ENCODE data around the gene ZBTB44.
"Not testable (repeated sequence)": the region's sequence is repeated elsewhere in the genome, so short reads cannot be mapped to it uniquely, and the experiment has no call there.

The ZBTB44 gene

GRCh38 chr11:130314750-130315285, at the start of gene ZBTB44:
Gene ZBTB44, minus strand, starts transcription at chr11:130314917. Its CDS starts 53,044 bp downstream, at chr11:130261873.
- DNase-seq, result peak; percentile 88 to 90

- DNase-seq, result no peak
These were observed 44.7 kb upstream of the ZBTB44 start for GRCh38 chr11:130359419-130359818.

DNA sequence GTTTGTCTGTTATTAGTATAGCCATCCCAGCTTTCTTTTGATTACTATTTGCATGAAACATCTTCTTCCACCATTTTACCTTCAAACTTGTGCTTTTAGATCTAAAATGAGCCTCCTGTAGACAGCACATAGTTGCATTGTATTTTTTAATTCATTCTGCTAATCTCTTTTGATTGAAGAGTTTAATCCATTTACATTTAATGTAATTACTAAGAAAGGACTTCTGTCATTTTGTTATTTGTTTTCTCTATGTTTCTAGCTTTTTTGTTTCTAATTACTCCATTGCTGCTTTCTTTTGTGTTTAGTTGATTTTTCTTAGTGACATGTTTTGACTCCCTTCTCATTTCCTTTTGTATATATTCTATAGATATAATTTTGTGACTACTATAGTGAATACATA, 43.7 kb upstream of the ZBTB44 start:
- DNase-seq, result no peak

- DNase-seq, result no peak
These were observed 32.5 kb upstream of the ZBTB44 start for GRCh38 chr11:130347261-130347660.

DNA sequence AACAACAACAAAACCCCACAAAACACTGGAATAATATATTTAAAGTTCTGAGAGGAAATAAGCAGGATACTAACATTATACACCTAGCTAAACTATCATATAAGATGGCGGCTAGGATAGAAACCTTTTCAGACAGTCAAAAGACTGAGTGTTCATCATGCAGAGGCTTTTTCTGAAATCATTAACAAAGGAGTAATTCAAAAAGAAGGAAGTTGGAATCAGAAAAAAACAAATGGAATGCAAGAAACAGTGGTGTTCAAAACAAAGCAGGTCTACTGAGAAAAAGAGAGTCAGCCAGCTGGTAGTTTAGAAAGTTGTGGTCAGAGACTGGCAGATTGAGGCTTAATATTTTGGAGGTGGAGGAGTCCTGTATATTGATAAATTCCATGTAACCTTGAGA, 30.1 kb upstream of the ZBTB44 start:
- DNase-seq, result no peak

DNA sequence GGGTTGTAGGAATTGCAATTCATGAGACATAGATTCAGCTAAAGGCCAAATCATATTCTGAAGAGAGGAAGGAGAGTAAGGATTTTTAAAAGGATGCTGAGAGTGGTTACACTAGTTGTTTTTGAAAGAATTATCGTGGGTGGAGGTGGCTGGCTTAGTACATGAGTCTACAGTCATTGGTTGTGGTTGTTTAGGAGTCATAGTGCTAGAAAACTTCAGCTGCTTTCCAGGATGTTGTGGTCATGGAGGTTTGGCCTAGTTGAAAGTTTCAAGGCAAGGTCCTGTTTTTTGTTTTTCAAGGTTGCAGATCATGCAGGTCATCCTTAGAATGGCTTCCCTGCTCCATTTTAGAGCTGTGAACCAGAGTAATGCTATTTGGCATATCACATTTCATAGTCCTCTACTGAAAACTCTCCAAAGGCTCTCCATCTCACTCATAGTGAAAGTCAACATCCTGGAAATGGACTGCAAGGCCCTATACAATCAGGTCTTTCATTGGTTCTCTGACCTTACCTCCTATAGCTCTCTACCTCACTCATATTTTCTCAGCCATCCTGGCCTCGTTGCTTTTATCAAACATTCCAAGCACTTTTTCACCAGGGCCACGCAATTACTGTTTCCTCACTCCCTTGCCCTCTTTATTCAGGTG, 26.1 kb upstream of the ZBTB44 start:
- no peak for DNase-seq

DNA sequence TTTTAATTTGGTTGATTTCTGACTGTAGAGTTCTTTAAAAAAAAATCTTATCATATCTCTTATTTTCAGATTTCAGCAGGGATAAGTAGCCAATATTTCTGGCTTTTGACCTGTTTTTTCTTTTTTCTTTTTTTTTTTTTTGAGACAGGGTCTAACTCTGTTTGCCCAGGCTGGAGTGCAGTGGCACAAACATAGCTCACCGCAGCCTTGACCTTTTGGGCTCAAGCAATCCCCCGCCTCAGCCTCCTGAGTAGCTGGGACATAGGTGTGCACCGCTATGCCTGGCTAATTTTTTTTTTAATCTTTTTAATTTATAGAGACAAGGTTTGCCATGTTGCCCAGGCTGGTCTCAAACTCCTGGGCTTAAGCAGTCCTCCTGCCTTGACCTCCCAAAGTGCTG, 23.9 kb upstream of the ZBTB44 start:
- no peak for DNase-seq

DNA sequence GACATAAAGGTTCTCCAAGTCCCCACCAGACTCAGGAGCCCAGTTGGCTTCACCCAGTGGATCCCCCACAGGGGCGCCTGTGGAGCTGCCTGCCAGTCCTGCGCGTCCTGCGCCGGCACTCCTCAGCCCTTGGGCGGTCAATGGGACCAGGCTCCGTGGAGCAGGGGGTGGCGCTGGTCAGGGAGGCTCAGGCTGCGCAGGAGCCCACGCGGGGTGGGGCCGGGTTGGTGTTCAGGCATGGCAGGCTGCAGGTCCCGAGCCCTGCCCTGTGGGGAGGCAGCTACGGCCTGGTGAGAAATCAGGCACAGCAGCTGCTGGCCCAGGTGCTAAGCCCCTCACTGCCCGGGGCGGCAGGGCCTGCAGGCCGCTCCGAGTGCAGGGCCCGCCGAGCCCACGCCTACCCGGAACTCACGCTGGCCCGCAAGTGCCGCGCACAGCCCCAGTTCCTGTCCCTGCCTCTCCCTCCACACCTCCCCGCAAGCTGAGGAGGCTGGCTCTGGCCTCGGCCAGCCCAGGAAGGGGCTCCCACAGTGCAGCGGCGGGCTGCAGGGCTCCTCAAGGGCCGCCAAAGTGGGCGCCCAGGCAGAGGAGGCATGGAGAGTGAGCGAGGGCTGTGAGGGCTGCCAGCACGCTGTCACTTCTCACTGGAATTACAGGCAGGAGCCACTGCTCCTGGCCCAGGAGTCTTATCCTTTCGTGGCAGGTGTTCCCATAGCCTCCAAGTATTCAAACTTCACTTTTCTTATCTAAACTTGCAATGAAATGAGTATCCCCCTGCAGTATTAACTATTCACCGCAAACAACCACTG, 22.8 kb upstream of the ZBTB44 start:
- DNase-seq, result no peak

DNA sequence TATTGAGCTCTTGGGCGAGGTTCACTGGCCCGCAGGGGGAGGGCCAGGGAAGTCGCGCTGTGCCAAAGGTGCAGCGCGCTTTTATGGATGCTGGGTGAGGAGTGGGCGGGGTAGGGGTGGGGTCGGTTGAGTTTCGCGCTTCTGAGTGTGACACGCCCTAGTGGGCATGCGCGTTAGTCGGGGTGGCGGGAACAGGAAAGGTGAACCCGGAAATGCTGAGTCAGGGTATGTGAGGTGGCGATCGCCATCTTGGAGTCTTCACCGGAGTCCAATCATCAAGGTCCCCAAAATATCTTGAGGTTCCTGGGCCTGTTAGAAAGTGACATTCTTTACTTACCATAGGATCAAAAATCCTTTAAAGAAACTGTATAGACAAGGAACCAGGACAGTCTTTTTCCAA, 16.7 kb upstream of the ZBTB44 start:
- not testable (repeated sequence) for DNase-seq

- DNase-seq, result no peak
These were observed 15.5 kb upstream of the ZBTB44 start for GRCh38 chr11:130330101-130330684.

- no peak for DNase-seq
These were observed 13.7 kb upstream of the ZBTB44 start for GRCh38 chr11:130328420-130328819.

- no peak for DNase-seq
These were observed 13.0 kb upstream of the ZBTB44 start for GRCh38 chr11:130327716-130328115.

GRCh38 chr11:130325691-130326090, 11.0 kb upstream of the ZBTB44 start:
- no peak for DNase-seq

DNA sequence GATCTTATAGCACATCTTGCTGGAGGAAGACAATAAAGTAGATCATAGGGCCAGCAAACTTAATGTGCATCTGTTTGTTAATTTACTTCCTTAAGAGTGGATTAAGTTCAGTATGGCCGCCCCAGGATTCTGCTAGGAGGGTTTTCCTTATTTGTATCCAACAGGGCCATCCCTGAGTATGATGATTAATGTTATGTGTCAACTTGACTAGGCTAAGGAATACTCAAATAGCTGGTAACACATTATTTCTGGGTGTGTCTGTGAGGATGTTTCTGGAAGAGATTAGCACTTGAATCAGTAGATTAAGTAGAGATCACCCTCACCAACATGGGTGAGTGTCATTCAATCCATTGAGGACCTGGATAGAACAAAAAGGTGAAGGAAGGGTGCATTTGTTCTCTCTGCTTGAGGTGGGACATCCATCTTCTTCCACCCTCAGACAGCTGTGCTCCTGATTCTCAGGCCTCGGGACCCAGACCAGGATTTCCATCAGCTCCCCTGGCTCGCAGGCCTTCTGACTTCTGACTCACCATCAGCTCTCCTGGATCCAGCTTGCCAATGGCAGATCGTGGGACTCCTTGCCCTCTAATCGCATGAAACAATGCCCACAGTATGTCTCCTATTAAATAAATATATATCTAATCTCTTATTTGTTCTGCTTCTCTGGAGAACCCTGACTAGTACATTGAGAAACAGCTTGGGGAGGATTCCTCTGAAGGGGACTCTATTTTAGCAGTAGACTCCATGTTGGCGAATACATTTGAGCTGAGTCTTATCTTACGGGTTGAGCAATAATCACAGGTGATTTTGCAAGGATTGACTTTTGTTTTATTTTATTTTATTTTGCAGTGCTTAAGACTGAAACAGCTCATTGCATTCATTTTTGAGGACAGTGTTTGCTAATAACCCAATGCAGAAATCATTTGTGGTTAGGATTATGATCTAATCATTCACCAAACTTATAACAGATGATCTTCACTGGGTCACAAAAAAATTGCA, 9.0 kb upstream of the ZBTB44 start:
- no peak for DNase-seq

DNA sequence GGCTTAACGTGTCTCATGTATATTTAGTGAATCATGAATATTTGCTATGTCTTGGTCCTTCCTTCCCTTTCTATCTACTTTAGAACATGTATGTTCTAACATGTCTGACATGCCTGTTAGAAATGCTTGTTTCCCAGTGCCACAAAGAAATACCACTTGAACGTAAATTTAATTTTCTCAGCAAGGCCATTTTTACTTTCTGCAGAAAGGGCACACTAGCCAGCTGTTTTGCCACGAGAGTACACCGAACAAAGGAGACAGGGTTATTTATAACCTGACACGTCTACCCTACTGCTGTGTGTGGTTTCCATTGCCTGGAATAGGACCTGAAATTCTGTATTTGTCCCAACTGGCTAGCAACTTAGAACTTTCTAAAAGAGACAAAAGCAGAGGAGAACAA, 7.4 kb upstream of the ZBTB44 start:
- DNase-seq, result no peak

DNA sequence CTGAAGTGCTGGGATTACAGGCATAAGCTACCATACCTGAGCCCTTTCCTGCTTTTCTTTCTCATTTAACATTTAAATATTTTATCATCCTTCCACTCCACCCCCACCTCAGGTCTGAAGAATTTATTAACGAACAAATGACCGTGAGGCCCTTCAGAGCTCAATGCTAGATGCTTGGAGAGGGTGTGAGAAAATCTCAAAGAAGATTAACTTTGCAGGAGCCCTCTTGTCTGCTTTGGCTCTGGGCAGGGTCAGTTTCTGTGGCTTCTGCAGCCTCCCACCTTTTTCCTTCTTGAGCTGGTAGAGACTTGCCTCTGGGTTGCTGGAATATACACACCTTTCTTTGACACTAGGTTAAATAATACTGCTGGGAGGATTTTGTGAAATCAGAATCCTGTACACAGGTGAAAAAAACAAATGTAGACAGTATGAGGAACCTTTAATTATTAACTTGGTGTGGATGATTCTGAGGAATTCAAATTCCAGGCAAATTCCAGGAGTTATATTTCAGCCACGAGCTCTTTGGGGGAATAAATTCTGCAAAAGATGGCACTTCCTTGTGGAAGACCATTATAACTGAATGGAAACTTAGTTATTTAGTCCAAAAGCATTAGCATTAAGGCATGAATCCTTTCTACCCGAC, 3.4 kb upstream of the ZBTB44 start:
- no peak for DNase-seq

DNA sequence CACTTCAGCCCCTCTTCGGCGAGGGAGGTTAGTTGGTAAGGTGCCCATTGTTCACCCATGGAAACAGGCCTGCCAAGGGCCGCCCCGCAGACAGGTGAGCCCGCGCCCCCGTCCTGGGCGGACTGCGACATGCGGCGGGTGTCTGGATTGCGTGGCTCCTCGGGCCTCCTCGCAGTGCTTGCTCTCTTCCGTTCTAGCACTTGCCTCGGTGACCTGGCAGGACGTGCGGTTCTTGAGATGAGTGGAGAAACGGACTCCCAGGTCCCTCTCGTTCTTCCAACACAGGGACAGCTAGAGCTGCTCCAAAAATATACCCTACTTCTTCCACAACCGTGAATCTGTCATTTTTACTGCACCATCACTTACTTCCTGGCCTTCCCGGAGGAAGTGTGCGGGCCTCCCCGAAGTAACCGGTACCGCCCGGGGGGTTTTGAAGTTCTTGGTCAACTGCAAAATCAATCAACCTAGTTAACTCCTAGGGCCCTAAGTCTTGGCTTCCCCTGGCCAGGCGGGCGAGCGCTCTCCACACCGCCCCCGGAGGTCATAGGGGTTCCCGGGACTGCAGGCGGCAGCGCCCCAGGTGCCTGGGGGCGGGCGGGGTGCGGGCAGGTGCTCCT, 745 bp upstream of the ZBTB44 start:
- DNase-seq, result peak; percentile 51

DNA sequence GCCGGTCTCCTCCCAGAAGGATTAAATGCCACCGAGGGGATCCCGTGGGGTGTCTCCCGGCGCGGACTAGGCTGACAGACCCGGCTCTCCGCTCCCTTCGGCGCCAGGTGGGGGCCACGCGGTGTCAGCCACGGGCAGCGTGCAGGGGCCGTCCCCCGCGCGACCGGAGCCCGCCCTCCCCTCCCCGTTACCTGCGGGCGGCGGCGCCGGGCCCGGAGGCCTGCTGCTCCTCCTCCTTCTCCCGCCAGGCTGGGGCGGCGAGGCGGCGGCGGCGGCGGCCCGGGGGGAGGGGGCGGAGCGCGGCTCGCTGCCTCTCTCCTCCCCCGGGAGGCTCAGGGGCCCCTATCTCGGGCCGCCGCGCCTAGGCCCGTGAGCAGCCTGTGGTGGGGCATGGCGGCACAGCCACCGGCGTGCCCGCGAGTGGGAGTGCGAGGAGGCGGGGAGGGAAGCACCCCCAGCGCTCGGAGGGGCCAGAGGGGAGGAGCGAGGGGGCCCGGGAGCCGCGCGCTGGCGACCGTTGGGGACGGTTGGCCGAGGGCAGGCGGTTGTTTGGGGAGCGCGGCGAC, 450 bp downstream of the ZBTB44 start:
- DNase-seq, result peak; percentile 66 to 69

DNA sequence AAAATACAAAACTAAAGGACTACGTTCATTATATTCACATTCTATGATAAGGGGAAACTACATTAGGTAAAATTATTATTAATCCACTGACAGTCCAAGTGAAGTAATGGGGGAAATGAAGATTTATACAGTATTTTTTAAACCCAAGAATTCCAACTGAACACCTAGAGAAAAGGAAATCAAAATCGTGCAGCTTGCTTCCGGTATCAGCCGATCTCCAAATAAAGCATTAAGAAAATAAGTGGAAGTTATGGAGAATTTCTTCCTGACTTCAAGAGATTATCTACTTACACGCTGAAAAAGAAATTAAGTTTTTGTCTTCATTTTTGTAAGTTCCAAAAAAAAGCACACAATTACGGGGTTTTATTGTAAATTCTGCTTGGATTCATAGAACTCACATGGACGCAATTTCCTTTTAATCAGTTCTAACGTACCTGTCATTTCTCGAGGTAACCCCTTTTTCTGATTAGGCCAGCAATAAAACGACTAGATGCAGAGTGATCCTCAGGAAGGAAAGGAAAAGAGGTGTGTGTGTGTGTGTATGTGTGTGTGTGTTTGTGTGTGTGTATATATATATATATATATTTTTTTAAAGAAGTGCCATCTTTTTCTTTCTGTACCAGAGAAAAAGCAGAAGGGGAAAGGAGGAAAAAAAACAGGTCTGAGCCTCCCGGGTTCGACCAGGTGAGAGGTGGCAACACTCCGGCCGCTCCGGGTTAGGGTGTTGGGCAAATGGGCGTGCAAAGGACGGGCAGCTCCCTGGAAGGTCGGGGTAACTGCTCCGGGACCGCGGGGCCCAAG, 1.1 kb downstream of the ZBTB44 start:
- no peak for DNase-seq

DNA sequence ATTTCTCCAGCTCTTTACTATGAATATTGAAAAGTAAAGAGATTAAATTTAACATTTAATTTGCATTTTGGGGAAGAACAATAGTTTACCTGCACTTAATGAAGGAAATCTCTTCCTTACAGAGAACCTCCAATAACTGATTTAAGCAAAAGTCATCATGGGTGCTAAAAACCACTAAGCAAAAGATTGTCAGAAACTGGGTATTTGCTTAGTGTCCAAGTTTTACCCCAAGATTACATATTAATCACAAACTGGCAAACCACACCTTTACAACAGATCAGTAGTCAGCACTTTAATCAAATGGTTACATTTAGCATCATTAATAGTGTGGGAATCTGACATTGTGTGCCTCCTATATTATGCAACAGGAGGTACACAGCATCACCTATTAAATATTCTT, 2.7 kb downstream of the ZBTB44 start:
- no peak for DNase-seq
